Putamen (tissue), 1 donor: ENCODE data around the gene PRRT1B.

ENCODE experiments used
- DNase-seq: peaks from one replicate; pipeline ENCODE4 v3.0.0-alpha.2; 2016; ENCODE audit warnings: low spot score

The PRRT1B gene

DNA sequence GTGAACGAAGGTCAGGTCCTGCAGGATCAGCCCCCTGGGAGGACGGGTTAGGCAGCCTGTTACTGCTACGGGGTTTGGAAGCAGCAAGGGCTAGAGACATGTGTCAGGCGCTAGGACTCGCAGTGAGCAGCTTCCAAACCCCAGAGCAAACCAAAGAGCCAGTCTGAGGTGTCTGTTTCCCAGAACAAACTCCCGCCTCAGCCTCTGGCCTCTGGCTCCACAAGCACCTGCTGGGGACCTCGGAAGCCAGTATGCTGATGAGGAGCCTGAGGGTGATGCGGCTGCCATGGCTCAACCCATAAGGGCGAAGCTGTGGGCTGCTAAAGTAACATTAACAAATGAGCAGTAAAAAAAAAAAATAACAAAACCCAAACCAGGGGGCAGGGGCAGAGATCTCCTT lies 35.0 kb downstream of the PRRT1B start:
- DNase-seq: no peak

DNA sequence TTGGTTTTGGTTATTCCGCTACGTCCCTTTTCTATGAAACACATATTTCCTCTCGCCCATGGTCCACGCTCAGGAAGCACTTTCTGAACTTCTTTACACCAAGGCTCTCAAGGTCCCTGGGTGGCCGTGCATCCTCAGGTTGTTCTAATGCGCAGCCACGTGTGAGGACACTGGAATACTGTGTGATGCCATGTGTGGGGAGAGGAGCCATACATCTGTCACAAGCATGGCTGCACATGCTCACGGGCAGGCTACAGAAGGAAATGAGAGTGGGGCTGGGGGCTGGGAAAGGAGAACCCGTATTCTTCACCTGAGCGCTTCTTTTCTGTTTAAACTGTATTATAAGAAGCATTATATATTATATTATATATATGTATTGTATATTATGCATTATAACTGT lies 36.7 kb downstream of the PRRT1B start:
- no peak for DNase-seq

DNA sequence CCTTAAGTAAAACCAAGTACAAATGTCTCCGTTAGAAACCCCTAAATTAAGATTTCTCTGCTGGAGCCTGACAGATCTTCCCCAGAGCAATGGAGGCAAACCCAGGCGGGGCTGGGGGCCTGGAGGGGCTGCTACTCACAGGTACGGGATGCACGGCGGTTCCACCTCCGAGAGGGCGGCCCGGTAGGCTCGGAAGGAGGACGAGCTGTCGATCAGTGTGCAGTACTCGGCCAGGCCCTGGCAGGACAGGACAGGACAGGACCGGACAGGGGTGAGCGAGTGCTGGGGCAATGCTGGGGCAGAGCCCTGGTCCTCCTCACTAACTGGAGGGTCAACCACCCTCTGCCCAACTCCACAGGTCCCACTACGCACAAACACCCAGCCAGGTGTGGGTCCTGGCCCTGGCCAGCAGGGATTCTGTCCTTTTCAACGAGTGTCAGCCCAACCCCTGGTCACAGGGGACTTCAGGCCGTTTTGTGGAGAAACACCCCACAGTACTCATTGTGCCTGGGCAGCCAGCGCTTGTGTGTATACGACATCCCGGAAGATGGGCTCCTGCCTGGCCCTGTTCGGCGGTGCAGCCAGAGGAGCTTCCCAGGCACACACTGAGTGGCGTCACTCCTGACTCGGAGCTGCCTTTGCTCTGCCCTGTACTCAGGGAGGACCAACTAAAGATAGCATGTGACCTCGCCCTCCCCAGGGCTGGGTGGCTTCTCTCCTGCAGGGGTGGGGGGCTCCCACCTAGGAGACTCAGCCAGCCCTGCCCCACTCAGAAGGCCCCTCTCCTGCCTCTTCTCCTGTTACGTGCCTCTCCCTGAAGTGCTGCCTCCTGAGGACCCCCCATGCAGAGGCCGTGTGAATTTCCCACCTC lies 37.4 kb downstream of the PRRT1B start:
- DNase-seq: no peak

DNA sequence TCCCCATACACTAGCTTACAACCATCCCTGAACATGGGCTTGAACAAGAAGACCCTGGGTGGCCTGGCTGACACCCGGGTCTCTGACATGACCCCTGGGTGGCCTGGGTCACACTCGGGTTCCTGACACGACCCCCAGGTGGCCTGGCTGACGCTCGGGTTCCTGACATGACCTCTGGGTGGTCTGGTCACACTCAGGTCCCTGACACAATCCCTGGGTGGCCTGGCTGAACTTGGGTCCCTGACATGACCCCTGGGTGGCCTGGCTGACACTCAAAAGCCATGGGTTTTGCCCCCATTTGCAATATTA lies 38.0 kb downstream of the PRRT1B start:
- no peak for DNase-seq

DNA sequence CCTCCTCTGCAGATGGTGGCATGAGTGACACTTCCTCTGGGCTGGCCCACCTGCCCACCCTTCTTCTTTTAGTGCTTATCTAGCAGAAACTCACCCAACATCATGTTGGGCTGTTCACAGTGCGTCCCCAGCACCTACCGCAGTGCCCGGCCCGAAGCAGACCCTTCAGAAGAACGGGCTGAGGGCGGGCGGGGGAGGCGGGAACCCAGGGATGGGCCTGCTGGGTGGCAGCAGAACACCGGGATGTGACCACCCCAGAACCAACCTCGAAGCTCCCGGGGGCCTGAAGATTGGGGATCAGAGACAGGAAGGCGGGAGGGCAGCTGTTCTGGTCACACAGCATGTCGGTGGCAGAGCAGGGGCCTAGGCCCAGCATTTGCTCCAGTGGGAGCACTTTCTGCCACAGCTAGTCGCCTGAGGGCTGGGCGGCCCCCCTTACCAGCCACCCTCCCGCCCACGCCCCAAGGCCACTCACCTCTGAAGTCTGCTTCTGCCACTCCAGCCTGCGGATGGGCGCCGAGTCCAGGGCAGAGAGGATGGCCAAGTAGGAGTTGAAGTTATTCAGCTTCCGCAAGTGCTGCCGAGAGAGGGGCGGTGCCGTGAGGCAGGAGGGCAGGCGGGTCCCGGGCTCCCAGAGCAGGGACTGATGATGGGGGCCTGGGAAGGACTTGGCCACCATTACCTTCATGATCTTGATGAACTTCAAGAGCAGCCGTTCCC lies 38.7 kb downstream of the PRRT1B start:
- DNase-seq: no peak

DNA sequence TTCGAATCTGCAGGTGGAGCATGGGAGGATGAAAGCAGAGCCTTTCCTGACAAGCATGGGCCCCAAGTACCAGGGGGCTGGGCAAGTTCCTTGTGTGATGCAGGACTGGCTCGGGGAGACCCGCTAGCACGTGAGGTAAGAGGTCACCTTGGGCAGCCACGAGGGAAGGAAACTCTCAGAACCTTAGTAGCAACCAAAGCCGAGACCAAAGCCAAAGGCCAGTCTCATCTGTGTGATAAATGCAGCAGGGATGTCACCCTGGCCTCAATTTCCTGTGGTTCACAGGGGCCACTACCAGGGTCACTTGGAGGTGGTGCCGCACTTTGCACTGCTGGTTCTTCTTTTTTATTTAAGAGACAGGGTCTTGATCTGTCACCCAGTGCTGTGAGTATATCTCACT lies 39.5 kb downstream of the PRRT1B start:
- DNase-seq: no peak

DNA sequence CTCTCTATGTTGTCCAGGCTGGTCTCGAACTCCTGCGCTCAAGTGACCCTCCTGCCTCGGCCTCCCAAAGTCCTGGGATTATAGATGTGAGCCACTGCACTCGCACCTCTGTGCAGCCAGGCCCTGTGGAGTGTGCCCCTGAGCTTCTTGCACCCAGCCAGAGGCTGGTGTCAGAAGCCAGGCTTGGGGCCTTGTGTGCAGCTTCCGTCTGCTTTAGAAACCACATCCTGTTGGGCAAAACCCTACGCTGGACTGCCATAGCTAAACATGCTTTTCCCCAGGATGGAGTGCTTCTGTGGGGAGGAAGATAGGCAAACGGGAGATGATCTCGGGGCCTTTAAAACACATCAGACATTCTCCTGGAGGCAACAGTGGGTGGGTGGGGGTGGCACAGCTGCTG lies 40.1 kb downstream of the PRRT1B start:
- no peak for DNase-seq

DNA sequence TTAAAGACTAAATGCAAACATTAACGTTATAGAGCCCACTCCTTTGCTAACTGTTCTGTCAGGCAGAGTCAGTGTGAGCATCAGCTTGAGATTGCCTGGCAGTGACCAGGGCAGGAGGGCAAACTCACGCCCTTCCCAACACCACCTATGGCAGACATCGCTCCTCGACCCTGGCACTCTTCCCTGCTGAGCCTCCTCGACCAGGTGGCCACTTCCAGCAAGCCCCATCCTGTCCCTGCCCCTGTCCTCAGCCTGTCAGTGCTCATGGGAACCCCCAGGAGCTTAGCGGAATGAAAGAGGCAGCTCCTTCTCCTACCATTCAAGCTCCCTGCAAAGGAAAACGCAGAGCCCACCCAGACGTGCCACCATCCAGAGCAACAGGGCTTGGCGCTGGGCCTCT lies 42.0 kb downstream of the PRRT1B start:
- DNase-seq: no peak

DNA sequence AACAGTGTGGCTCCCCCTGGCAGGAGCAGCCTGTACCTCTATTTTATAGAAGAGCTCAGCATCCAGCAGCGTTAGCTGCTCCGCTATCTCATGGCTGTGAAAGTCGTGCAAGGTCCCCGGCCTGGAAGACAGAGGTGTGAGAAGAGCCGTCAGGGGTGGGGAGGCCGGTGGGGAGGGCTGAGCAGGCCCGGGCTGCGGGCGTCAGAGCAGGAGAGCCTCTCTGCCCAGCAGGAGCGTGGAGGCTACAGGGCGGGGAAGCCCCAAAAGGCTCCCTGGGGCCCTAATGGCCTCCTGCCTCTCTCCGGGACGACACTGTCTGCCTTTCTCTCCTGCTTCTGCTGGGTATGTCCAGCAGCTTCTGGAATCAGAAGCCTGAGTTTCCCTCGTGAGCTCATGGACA lies 42.6 kb downstream of the PRRT1B start:
- no peak for DNase-seq

DNA sequence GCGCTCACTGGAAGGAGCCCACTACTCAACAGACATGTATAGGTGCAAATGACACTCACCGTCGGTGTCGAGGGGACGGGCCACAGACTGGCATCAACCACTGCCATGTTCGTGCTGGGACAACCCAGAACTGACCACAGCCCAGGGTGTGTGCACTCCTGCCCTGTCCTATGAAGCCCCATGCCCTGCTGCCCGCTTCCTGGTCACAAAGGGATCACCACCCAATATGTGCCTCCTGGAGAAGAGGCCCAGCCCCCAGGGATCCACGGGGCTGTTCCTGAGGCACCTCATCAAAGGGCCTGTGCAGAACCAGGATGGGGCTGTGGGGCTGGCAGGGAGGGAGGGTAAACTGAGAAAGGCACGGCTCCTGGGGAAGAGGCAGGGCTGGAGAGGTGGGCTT lies 43.1 kb downstream of the PRRT1B start:
- no peak for DNase-seq

DNA sequence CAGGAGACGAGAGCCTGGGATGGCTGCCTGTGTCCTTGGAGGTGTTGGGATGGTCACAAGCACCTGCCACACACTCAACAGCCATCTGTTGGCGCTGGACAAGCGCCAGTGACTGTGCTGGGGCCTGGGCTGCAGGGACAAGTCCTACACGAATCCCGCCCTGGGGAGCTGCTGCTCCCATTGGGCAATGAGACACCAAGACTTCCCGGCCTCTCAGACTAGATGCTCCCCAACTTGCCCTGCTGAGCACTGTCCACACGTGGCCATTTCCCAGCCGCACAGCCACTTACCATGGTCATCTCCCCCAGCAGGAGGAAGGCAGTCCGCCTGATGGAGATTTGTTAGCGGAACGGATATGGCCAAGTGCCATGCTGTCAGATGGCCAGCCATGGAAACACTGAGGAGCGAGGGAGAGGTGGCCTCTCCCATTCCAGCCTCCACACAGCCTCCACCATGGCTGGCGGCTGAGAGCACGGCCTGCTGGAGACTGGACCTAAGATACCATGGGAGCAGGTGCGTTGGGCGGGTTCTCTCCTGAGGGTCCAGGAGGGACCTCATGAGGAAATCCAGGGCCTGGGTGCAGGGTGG lies 43.9 kb downstream of the PRRT1B start:
- DNase-seq: no peak

DNA sequence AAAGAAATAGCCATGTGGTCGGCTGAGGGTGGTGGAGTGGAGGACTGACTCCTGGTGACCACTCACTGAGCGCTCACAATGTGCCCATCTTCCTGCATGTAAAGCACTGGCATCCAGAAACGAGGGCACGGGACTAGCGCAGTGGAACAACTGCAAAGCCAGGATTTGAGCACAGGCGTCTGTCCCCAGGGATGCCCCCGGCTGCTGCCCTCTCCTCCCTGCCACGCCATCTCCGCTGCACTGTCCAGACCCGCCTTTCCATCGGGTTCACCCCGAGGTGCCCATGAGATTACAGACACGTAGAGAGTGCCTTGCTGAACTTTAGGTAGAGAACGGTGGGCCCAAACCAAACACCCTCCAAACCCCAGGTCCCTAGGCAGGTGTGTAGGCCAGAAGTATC lies 44.7 kb downstream of the PRRT1B start:
- DNase-seq: no peak

DNA sequence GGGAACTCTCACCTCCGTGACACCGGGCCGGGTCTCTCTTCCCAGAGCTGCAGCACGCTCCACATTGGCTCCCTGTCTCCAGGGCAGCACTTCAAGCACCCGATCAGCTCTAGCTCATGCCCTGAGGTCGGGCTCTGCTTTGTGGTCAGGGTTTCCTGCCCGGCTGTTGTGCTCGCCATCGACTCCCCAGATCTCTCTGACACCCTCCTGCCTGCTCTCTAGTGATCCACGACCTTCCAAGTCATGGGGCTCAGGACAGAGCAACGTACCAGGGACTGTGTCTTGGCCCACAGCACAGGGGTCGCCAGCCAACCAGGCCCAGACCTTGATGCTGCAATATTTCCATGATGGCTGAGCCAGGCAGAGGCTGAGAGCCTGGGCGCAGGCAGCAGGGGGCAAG lies 45.1 kb downstream of the PRRT1B start:
- no peak for DNase-seq

DNA sequence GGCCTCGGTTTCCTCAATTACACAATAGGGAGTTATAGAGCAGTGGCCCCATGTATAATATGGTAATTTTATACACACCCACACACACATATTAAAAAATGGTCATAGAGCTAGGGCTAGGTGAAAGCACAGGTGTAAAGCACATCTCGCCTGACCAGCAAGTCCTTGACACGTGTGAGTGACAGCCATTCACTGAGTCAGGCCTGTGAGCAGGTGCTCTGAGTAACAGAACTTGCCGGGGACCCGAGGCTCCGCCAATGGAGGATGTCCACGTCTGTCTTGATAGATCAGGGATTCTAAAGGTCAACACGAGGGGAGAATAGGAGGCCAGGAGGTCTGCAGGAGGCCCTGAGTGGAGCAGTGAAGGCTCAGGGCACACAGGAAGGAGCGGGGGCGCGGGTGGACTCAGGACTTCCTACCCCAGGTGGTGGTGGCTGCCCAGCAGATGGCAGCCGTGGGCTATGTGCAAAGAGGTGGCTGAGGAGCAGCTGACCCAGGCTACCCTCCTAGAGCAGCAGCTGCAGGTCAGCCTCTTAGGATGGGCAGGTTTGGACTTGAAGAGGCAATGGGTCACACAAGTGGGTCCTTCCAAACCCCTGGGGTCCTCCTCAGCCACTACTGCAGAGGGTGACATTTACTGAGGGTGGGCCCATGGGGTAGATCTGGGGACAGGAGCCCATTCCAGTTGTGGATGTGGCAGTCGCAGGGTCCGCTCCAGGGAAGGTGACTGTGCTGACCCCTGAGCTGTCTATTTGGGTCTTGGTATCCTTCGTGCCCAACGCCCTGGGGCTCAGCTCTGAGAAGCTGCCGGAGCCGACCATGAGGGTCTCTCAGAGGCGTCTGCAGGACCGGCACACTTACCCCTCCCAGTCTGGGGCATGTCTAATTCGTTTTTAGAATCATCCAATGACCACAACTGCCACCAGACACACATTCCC lies 45.9 kb downstream of the PRRT1B start:
- no peak for DNase-seq

DNA sequence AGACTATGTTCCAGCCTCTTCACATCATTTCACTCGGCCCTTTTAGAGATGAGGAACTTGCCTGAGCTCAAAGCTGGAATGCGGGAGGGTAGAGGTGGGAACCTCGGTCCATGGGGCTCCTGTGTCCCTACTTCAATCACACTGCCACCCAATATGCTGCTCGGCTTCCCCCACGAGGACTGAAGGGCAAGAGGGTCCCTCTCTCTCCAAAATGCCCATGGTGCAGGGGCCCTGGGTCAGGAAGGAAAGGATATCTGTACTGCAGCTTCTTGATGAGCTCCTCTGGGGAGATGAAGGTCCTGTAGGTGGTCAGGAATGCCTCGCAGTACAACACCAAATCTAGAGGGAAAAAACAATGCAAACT lies 46.5 kb downstream of the PRRT1B start:
- DNase-seq: no peak

DNA sequence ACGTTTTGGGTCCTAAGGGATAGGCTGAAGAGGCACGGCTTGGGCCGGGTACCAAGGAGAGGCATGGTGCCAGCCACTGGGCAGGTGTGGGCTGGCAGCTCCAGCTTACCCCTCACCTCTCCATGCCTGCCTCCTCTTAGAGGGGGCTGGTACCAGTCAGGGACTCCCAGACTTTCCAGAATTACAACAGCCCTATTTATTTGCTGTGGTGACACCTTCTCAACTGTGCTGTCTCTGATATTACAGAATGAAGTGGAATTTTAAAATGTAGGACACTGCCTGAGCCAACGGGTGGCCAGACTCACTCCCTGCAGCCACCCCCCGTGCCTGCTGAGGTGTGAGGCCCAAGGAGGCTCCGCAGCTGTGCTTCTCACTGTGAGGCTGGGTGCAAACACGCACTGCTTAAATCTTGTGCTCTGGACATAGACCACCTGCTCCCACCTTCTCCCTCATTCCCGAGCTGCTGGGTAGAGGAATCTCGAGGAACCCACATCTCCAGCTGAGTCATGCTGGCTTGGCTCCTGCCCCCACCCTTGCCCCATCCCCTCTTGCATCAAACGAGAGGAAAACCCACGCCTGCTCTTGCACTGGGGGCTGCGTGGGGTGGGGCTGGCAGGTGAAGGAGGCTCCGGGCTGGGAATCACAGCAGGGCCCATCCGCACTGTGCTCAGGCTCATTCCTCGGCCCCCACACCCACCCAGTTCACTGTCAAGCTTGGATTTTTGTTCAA lies 47.9 kb downstream of the PRRT1B start:
- peak; percentile 80 for DNase-seq

DNA sequence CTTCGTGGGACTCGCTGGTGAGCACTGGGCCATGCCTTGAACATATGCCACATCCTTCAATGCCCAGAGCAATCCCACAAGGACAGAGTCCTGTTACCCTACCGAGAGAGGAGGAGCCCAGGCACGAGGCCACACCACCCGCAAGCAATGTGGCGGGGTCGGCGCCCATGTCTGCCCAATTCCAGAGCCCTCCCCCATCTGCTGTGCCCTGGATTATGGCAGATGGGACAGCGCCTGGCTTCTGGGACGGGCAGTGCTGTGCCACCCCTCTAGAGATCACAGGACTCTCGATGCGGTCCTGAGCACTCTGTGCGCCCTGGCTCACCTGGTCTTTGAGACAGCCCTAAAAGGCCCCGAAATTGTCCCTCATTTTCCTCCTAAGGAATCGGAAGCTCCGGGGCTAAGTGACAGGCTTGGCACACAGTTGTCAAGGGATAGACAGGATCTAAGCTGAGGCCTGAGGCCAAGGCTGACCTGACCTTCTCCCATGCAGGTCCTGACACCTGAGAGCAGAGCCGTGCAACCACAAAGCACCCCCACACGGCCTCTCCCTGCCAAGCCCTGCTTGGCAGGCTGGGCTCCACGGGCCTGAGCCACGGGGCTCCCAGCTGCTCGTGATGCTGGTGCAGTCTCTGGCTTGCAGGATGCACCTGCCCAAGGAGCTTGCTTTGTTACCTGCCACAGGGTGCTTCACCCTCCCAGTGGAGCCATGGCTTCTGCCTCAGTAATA lies 48.8 kb downstream of the PRRT1B start:
- no peak for DNase-seq

DNA sequence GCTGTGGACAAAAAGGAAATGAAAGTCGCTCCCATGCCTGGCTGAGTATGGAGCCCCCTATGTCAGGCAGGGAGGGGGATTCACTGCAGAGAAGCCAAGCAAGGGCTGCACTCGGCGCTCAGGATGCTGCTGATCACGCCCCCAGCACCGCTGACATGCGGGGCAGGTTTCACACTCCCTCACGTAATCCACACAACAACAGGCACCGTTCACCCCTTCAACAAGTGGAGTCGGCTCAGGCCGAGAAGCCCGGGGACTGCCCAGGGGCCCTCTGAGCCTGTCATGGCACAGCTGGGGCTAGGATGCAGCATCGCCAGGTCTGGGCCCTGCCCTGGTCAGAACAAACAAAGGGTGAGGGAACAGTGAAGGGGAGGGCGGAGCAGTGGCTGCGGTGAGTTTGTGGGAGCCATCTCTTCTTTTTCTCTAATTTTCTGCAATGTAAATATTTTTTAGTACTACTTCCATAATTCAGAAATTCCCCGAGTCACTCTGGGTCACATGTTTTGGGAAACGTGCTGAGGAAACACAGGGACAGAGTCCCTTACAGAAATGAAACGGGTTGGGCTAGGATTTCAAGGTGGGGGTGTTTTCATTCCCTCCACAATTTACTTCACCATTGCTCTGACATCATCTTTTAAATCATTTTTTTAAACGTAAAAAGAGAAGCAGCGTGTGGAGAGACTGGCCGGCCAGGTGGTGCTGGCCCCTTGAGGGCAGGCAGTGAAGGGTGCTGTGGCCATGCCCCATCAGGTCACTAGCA lies 49.8 kb downstream of the PRRT1B start:
- no peak for DNase-seq

DNA sequence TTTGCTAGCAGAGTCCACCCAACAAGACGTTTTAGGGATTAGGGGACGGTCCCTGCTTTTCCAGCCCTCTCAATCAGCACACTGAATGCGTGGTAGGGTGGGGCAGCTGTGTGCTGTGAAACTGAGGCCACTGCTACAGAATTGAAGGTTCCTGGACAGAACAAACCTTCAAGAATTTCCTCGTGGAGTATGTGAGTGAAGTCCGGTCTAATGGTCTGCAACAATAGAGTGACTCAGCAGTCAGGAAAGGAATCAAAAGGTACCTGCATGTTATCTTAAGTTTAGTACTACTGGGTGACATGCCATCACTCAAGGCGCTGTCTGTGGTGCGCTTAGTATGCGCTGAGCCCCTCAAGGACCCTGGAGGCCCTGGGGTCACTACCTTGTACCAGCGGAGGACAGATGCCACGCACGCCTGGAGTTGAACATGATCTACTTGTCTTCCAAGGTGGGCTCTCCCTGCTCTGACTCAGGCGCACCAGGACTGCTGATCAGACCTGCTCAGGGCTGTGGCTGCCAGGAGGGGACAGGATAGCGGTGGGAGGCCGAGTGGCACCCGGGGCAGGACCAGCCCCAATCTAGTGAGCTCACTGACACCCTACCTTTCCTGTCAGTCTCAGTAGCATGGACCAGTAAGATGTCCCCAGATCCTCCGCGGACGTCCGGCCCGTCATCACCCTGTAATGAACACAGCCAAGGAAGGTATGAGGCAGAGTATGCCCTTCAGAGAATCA lies 50.5 kb downstream of the PRRT1B start:
- no peak for DNase-seq

DNA sequence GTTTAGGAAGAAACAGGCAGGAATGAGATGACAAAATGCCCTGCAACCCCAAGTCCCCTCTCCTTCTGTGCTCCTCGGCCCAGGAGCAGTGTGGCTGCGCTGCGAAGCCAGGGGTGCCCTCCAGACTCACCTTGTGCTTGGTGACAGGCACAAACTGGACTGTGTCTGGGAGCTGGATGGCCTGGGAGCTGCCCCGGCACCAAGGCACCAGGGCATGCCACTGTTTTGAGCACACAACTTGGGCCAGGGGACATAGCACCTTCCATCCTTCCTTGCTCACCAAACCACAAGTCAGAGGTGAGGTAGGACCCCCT lies 51.1 kb downstream of the PRRT1B start:
- no peak for DNase-seq
